Measurements from ENCODE around the gene IFIT5. TPM values are rescaled to one million over a fixed set of nuclear protein-coding genes. Genes with fewer than 3 reads are reported as not detected.
"Not testable (repeated sequence)": the region's sequence is repeated elsewhere in the genome, so short reads cannot be mapped to it uniquely, and the experiment has no call there.

The IFIT5 gene
- total RNA-seq, 4 donors from 2014 or later, result 6.9 to 32.8 (median 17.3) TPM

DNA sequence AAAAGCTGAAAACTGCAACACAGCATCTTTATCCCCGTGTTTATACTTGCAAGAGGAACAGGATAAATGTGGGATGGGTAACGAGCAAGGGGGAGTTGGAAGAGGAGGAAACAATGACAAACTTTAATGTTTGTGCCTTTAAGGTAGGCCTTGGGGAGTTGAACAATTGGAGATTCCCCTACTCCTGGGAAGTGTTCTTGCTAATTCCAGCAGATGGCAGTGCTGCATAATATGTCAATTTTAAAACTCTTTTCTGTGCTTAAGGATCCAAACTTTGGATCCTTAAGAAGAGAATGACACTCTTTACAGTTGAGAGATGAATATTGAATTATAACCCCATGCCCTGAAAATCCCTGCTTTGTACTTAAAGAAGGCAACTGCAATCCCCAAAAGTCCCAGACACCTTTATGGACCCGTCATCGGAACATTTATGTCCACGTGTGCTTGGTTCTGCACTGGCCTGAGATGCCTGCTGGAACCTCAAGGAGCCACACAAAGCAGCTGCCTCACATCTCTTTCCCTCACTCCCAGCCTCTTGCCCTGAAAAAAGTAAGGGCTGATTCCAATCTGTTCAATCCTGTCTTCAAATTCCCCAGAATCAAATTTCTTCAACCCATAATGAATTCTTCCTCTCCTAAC is 12.0 kb downstream of the IFIT5 start:
- ATAC-seq (ENCODE audit: low FRiP score) (peak; percentile 37), DNase-seq (ENCODE audit: low spot score) (no peak)
- TF ChIP-seq, protein P1, sequence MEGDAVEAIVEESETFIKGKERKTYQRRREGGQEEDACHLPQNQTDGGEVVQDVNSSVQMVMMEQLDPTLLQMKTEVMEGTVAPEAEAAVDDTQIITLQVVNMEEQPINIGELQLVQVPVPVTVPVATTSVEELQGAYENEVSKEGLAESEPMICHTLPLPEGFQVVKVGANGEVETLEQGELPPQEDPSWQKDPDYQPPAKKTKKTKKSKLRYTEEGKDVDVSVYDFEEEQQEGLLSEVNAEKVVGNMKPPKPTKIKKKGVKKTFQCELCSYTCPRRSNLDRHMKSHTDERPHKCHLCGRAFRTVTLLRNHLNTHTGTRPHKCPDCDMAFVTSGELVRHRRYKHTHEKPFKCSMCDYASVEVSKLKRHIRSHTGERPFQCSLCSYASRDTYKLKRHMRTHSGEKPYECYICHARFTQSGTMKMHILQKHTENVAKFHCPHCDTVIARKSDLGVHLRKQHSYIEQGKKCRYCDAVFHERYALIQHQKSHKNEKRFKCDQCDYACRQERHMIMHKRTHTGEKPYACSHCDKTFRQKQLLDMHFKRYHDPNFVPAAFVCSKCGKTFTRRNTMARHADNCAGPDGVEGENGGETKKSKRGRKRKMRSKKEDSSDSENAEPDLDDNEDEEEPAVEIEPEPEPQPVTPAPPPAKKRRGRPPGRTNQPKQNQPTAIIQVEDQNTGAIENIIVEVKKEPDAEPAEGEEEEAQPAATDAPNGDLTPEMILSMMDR (IDR thresholded peaks at IDR 0.05), result peak in 1 of 3 donors; percentile 21

DNA sequence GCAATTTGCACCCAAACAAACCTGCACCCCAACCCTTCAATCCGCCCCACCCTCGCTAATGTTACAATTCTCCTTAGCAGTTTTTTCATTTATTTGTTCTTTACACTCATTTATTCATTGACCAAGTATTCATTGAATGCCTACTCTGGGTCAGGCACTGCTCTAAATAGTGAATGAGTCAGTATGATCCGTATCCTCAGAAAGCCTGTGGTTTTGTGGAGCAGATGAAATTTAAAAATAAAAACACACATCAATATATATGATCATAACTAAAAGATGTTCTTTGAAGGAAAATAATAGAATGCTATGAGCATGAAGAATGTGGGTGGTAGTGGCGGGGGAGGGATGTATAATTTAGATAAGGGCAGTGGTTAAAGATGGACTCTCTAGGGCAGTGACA is 13.3 kb downstream of the IFIT5 start:
- TF ChIP-seq, protein P1 (IDR thresholded peaks at IDR 0.05), result no peak
- DNase-seq (ENCODE audit: low spot score) (no peak), ATAC-seq (ENCODE audit: low FRiP score) (no peak)

DNA sequence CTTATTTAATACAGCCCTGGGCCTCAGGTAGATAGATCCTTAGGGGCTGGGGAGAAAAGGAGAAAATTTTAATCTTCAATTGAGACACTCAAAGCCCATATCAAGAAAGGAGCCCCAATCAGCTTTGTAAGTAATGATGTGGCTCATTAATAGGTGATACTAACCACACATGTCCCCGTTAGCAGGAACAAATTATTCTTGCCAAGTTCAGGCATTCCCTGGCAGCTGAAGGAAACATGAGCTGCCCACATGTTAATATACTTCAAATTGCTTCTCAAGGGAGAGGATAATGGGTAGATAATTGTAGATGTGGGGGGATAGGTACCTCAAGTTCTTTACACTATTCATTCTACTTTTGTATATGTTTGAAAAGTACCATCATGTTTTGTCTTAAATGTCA is 14.5 kb downstream of the IFIT5 start:
- DNase-seq (ENCODE audit: low spot score) (no peak), ATAC-seq (ENCODE audit: low FRiP score) (no peak)
- TF ChIP-seq, protein P1 (IDR thresholded peaks at IDR 0.05), result no peak

DNA sequence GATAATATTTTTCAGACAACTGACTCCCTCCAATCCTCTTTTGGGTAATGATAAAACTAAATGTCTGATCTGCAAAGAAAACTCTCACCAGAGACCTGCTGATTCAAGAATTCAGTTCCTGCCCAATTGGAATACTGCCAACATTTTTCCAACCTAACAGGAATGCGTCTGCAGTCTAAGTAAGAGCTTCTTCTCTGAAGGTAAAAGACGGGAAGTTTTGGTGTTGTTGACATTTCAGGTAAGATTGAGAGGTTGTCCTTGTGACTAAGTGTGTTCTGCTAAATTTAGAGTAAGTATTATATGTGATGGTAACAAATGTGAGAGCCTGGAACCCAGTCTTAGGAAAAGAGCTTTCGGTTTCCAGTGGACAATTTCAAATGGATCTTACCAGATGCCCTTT is 17.6 kb downstream of the IFIT5 start:
- TF ChIP-seq, protein P1 (IDR thresholded peaks at IDR 0.05), result no peak
- ATAC-seq (ENCODE audit: low FRiP score), result peak; percentile 23
- no peak for DNase-seq (ENCODE audit: low spot score)

DNA sequence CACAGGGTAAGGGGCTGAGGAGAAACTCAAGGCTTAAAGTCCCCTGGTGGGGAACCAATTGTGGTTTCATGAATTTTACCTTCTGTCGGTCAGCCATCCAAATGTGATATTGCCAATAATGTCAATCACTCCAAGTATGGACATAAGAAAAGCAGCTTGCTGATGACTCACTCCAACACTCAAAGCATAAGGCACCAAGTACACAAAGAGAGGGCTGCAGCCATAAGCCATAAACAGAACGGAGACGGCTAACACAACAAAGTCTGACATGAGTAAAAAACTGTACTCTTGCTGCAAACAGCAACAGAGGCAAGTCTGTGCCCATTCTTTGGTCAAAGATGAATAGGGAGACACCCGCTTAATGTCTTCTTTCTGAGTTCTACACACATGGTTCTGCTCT is 24.2 kb downstream of the IFIT5 start:
- DNase-seq (ENCODE audit: low spot score), result no peak
- ATAC-seq (ENCODE audit: low FRiP score), result no peak
- TF ChIP-seq, protein P1 (IDR thresholded peaks at IDR 0.05), result no peak

DNA sequence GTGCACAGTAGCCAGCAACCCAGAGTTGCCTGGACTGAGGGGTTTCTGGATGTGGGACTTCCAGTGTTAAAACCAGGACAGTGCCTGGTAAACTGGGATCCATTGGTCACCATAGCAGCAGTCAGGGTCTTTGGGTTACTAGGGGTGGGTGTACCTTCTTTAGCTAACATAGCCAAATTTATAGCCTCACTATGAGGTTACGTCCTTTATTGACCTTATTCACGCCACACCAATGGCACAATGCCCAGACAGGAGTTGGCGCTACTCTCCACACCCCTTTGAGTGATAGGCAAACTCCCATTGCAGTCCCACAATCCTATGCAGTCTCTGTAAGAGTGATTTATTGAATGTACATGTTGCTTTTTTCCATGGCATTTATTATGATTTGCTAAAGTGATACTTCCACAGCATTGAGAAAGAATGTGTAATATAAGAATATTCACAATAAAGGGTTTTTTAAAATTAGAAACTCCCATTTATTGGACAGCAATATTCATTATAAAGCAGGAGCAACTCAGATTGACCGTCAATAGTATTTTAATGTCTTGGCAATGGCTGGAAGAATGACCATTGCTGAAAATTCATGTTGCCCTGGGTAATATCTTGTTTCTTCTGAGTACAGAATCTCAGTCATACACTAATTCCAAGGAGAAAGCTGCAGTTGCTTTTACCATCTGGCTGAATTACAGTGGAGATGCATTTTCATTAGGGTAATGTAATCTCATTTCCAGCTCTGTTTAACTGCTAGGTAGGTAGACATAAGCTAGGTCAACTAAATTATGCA is 26.1 kb downstream of the IFIT5 start:
- no peak for ATAC-seq (ENCODE audit: low FRiP score)
- no peak for DNase-seq (ENCODE audit: low spot score)
- TF ChIP-seq, protein P1 (IDR thresholded peaks at IDR 0.05), result no peak

DNA sequence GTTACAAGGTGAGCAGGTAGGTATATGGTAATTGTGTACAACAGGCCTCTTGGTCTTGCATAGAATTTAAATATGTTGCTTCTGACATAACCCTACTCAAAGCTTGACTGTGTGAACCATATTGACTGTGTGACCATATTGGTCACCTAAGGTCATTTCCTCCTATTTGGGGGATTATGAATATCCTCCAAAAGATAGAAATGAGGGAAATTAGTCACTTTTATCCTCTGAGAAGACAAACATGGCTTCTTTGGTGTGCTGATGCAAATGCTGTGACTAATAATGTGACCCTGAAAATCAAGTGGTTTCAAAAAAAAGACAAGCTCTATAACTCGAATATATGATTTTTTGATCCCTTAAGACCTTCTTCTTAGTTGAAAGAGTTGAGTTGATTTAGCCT is 27.9 kb downstream of the IFIT5 start:
- ATAC-seq (ENCODE audit: low FRiP score), result no peak
- no peak for DNase-seq (ENCODE audit: low spot score)
- TF ChIP-seq, protein P1 (IDR thresholded peaks at IDR 0.05), result no peak

DNA sequence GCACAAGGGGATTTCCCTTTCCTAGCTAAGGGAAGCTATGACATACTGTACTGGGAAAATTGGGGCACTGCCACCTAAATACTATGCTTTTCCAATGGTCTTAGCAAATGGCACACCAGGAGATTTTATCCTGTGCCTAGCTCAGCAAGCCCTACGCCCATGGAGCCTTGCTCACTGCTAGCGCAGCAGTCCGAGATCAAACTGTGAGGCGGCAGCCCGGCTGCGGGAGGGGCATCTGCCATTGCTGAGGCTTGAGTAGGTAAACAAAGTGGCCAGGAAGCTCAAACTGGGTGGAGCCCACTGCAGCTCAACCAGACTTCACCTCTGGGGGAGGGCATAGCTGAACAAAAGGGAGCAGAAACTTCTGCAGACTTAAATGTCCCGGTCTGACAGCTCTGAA is 30.5 kb downstream of the IFIT5 start:
- ATAC-seq (ENCODE audit: low FRiP score); DNase-seq (ENCODE audit: low spot score): not testable (repeated sequence)
